Effector memory CD4-positive, alpha-beta T cell (primary cell): ENCODE data around the gene MEDAG.

Experiments used
- DNase-seq, 3 donors: peaks; one replicate each; pipeline ENCODE4 v3.0.0-alpha.2; 2020
- H3K27ac ChIP-seq: 2 replicates; pipeline ENCODE4 v1.7.0; 2013; ENCODE audit warnings: mild to moderate bottlenecking, low read length, moderate library complexity; ENCODE audit not compliant: insufficient read depth, poor library complexity, severe bottlenecking
- H3K27me3 ChIP-seq: replicated peaks from 2 replicates; pipeline ENCODE4 v1.7.0; 2013; ENCODE audit warnings: mild to moderate bottlenecking, low read length; ENCODE audit not compliant: insufficient read depth, control insufficient read depth, poor library complexity, severe bottlenecking
- H3K36me3 ChIP-seq: 2 replicates; pipeline ENCODE4 v1.7.0; 2013; ENCODE audit warnings: mild to moderate bottlenecking, low read length, moderate library complexity; ENCODE audit not compliant: control insufficient read depth, insufficient read depth
- H3K4me1 ChIP-seq: 2 replicates; pipeline ENCODE4 v1.7.0; 2013; ENCODE audit warnings: low read length, mild to moderate bottlenecking; ENCODE audit not compliant: control insufficient read depth, insufficient read depth, poor library complexity, severe bottlenecking
- H3K4me3 ChIP-seq: 2 replicates; pipeline ENCODE4 v1.7.0; 2013; ENCODE audit warnings: low read length, low read depth, mild to moderate bottlenecking; ENCODE audit not compliant: insufficient read depth, poor library complexity, severe bottlenecking
- H3K9me3 ChIP-seq: 2 replicates; pipeline ENCODE4 v1.7.0; 2013; ENCODE audit warnings: mild to moderate bottlenecking, low read length, moderate library complexity; ENCODE audit not compliant: control insufficient read depth
- total RNA-seq, 3 donors: gene quantifications; one replicate each; lab custom pipeline; 2026; lab: John Stamatoyannopoulos, UW

The MEDAG gene
- 0 to 0.17 (median 0) reads per million in 3 donors for total RNA-seq

DNA sequence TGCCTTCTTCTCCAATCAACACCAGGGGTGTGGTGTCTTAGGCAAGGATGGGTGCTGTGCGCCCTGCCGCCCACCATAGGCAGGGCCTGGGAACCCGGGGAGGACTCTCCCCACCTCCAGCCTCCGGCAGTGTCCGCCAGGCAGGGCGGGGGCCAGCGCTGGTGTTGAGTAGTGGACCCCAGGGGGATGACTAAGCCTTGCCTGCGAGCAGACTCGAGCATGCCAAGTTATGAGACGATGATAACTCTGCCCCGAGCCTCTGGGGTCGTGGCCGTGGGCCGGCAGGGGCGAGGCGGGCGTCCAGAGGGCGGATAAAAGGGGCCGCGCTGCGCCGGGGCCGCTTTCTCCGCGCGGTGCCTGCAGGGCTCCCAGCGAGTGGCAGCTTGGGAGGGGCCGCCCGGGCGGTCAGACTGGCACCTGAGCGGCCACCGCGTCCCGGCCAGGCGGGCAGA is at the start of gene MEDAG:
TSS of gene MEDAG (plus strand) at position 340 of the 452 bp plus-strand sequence. CDS start 245 bp downstream, outside the sequence.
- peaks cover 8% of the 10 kb centered on the region for H3K4me1 ChIP-seq
- peaks cover 7% of the 10 kb centered on the region for H3K27me3 ChIP-seq
- no peaks in the 10 kb centered on the region for H3K9me3 ChIP-seq
- no peaks in the 10 kb centered on the region for H3K36me3 ChIP-seq
- no peak within 1 kb of the TSS for H3K4me3 ChIP-seq
- no peak for DNase-seq
- H3K27ac ChIP-seq, result no peak within 1 kb of the TSS

DNA sequence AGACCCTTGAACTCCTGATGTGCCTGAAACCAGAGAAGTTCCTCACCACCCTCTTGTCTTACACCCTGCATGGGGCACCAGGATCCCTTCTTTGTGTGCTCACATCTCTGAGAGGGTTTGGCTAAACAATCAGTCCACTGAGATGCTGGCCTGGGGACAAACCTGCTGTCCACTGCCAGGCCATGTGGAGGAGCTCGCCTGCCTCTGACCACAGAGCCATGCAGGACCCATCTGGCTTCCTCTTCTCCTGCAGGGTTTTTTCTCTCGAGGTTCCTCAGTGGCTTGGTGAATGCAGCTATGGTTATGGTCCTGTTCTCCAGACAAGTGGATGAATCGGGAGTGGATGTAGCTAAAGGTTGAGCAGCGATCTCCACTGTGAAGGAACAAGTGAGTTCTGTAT is 49.1 kb upstream of the MEDAG start:
- no peak overlapping the region for H3K4me3 ChIP-seq
- H3K27ac ChIP-seq, result no peak overlapping the region
- no peaks in the 10 kb centered on the region for H3K36me3 ChIP-seq
- H3K27me3 ChIP-seq, result no peaks in the 10 kb centered on the region
- DNase-seq, result no peak
- no peaks in the 10 kb centered on the region for H3K9me3 ChIP-seq
- no peaks in the 10 kb centered on the region for H3K4me1 ChIP-seq

DNA sequence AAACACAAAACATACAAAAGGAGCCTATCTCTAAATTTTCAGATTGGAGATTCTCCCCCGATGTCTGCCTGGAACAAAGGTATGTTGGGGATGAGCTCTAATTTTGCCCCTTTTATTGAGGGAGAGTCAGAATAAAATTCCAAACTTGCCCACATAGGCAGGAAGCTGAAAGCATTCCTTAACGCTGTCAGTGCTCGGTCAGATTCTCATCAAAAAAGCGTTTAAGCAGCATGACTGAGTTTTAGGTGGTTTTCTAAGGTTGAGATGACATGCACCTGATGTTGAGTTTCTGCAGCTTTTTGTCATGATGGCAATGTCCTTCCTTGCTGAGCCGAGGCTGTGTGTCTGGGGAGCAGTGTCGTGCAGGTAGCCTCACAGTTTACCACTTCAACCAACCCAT is 48.4 kb upstream of the MEDAG start:
- Histone ChIP-seq H3K27me3 (no peaks in the 10 kb centered on the region), H3K27ac (no peak overlapping the region), H3K36me3 (no peaks in the 10 kb centered on the region), H3K4me1 (no peaks in the 10 kb centered on the region), H3K4me3 (no peak overlapping the region), H3K9me3 (no peaks in the 10 kb centered on the region)
- no peak for DNase-seq

DNA sequence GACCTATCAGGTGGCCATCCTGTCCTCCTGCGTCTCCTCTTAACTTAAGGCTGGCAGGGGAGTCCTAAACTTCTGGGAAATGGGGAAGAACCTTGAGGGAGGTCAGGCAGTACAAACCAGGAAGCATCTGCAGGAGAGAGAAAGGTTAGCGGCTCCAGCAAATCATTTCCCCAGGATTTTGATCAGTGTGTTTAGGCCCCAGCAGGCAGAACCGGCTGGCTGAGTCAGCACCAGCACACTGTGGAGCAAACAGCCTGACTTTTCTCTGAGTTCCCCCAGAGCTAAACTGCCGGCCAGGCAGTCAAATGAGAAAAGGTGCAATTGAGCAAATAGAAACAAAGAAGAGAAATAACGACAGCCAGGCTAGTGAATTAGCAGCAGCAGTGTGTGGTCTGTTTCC is 46.7 kb upstream of the MEDAG start:
- Histone ChIP-seq H3K27ac (no peak overlapping the region), H3K36me3 (no peaks in the 10 kb centered on the region), H3K4me3 (no peak overlapping the region), H3K4me1 (no peaks in the 10 kb centered on the region), H3K27me3 (no peaks in the 10 kb centered on the region), H3K9me3 (no peaks in the 10 kb centered on the region)
- no peak for DNase-seq

DNA sequence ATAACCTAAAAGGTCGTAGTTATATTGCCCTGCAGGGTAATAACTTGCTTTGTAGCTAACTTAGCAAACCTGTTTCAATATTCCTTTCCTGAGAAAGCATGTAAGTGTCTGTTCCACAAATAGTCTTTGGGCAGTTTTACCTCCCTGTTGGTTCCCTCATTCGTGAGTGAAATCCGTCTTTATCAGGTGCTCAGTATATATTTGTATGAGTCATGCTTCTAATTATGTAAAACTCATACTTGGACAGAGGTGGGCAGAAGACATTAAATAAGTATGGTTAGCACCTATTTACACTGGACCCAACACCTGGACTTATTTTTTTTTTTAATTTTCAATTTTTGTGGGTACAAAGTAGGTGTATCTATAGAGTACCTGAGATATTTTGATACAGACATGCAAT is 44.9 kb upstream of the MEDAG start:
- Histone ChIP-seq H3K27me3 (no peaks in the 10 kb centered on the region), H3K4me3 (no peak overlapping the region), H3K9me3 (no peaks in the 10 kb centered on the region), H3K4me1 (no peaks in the 10 kb centered on the region), H3K27ac (no peak overlapping the region), H3K36me3 (no peaks in the 10 kb centered on the region)
- no peak for DNase-seq

DNA sequence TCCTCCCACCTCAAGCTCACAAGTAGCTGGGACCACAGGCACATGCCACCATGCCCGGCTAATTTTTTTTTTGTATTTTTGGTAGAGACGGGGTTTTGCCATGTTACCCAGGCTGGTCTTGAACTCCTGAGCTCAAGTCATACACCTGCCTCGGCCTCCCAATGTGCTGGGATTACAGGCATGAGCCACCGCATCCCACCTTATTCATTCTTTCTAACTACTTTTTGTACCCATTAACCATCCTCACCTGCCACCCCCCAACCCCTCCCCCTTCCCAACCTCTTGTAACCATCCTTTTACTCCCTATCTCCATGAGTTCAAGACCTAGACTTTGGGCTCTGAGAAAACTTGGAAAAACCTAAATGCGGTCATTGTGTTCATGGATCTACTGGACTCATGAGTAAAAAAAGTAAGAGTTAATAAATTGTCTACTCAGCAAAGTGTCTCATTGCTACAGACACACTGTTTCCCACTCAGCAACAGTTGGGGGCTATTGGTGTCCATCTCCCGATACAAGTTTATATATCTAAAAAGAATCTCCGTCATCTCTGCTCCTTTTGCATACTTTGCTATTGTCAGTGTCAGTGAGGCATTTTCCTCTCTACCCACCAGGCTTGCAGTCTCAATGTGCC is 44.1 kb upstream of the MEDAG start:
- H3K9me3 ChIP-seq, result no peaks in the 10 kb centered on the region
- no peak overlapping the region for H3K4me3 ChIP-seq
- no peak overlapping the region for H3K27ac ChIP-seq
- H3K36me3 ChIP-seq, result no peaks in the 10 kb centered on the region
- no peaks in the 10 kb centered on the region for H3K27me3 ChIP-seq
- no peaks in the 10 kb centered on the region for H3K4me1 ChIP-seq
- DNase-seq, result no peak

DNA sequence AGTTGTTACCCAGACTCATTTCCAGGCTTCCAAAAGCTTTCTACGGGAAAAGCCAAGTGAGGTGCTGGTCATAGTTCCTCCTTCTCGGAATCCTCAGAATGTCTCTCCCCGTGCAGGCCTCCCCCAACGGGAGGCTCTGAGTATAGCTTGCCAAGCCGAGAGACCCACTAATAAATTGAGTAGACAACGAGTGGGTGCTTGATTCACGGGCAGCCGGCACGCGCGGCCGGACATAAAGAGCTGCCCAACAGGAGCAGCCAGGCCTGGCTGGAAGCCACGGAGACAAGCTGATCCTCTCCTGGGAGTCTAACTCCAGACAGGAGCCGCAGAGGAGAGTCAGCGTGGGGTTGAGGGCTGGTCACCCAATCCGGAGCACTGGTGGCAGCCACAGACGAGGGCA is 43.4 kb upstream of the MEDAG start:
- no peaks in the 10 kb centered on the region for H3K4me1 ChIP-seq
- no peaks in the 10 kb centered on the region for H3K9me3 ChIP-seq
- H3K36me3 ChIP-seq, result no peaks in the 10 kb centered on the region
- no peak for DNase-seq
- no peak overlapping the region for H3K4me3 ChIP-seq
- no peak overlapping the region for H3K27ac ChIP-seq
- no peaks in the 10 kb centered on the region for H3K27me3 ChIP-seq

DNA sequence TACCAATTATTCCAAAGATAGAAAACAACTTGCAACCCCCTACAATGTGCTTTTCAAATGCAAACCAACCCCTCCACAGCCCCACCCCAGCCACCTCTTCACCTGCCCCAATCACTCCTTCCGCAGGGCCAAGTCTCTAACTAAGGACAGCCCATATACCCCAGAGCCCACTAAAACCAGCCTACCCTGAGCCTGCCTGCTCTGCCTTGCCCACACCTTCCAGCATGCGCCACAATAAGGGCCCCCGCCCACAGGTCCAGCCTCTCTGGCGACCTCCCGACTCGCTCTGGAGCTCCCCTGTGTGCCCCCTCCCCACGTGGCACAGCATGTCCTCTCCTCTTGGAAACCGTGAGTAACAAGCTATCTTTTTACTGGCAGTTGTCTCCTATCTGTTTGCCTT is 42.8 kb upstream of the MEDAG start:
- Histone ChIP-seq H3K36me3 (no peaks in the 10 kb centered on the region), H3K27ac (no peak overlapping the region), H3K4me3 (no peak overlapping the region), H3K9me3 (no peaks in the 10 kb centered on the region), H3K27me3 (no peaks in the 10 kb centered on the region), H3K4me1 (no peaks in the 10 kb centered on the region)
- no peak for DNase-seq

DNA sequence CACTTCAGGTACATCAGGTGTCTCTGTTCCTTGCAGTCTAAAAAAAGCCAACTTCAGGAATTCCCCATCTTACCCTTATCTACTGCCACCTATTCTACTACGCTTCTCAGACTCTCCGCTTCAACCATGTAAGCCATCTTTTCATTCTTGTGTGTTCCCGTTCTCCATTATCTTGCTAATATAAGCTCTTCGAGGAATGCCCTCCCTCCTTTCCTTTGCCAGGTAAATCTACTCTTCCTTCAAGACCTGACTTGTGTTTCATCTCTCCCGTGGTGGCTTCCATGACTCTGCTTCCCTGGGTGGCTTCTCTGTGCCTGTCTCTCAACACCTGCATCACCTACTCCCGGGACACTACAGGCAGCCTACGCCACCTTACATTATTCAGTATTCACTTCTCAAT is 42.3 kb upstream of the MEDAG start:
- no peaks in the 10 kb centered on the region for H3K9me3 ChIP-seq
- no peak overlapping the region for H3K4me3 ChIP-seq
- H3K36me3 ChIP-seq, result no peaks in the 10 kb centered on the region
- no peaks in the 10 kb centered on the region for H3K4me1 ChIP-seq
- H3K27ac ChIP-seq, result no peak overlapping the region
- no peak for DNase-seq
- no peaks in the 10 kb centered on the region for H3K27me3 ChIP-seq

DNA sequence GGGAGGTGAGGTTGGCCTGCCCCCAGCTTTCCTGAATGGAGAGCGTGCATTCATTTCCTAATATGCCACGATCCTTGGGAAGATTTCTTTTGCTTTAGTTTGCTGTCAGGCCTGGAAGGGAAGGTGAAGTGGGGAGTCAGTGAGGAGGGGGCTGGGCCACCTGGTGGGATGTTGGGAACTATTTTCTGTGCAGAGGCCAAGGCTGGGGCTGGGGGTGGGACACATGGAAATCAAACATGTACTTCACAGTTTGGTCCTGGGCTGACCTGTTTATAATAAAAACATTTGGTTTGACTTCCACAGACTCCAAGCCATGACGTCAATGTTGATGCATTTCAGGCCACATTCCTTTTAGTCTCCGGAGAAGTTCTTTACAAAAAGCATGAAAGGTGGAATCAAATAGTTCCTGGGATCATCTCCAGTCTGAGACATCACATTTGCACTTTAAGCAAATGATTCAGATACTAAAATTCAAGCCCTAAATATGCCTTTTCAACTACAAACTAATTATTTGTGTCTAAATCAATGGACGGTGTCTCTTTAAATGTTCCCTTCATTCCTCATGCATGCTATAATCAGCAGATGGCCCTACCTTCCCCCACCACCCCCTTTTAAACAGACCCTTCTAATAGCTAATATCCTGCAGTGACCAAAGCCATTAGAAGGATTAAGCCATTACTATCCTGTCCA is 41.5 kb upstream of the MEDAG start:
- Histone ChIP-seq H3K27ac (no peak overlapping the region), H3K27me3 (no peaks in the 10 kb centered on the region), H3K4me3 (no peak overlapping the region), H3K36me3 (no peaks in the 10 kb centered on the region), H3K9me3 (no peaks in the 10 kb centered on the region), H3K4me1 (no peaks in the 10 kb centered on the region)
- no peak for DNase-seq
